Astrocyte (in vitro differentiated cells and primary cell): ENCODE results near the gene MPV17. TPM values are rescaled to one million over a fixed set of nuclear protein-coding genes. Genes with fewer than 3 reads are reported as not detected.
"Not testable (repeated sequence)": the region's sequence is repeated elsewhere in the genome, so short reads cannot be mapped to it uniquely, and the experiment has no call there.

Experiments used
- DNase-seq: peaks from one replicate; pipeline ENCODE4 v3.0.0-alpha.2; 2010; ENCODE audit warnings: low read depth
- FAIRE-seq: peaks from 2 replicates; lab custom pipeline; 2011; peaks lifted over from hg19 to GRCh38; lab: Jason Lieb, UNC
- H2AFZ ChIP-seq: 2 replicates; pipeline ENCODE4 v1.6.0; 2012; ENCODE audit warnings: low read depth, low read length, inconsistent platforms
- H3K27ac ChIP-seq: 2 replicates; pipeline ENCODE4 v1.5.1; 2011; ENCODE audit warnings: low read depth, low read length, inconsistent platforms
- H3K27me3 ChIP-seq: 2 replicates; pipeline ENCODE4 v1.6.0; 2011; ENCODE audit warnings: low read length, inconsistent platforms; ENCODE audit not compliant: insufficient read depth
- H3K36me3 ChIP-seq: 2 replicates; pipeline ENCODE4 v1.5.1; 2011; ENCODE audit warnings: low read length, inconsistent platforms; ENCODE audit not compliant: insufficient read depth
- H3K4me1 ChIP-seq: 2 replicates; pipeline ENCODE4 v1.5.1; 2011; ENCODE audit warnings: low read length, inconsistent platforms; ENCODE audit not compliant: insufficient read depth
- H3K4me2 ChIP-seq: 2 replicates; pipeline ENCODE4 v1.6.0; 2012; ENCODE audit warnings: low read length, inconsistent platforms
- H3K4me3 ChIP-seq: 2 replicates; pipeline ENCODE4 v1.5.1; 2011; ENCODE audit warnings: low read depth, mild to moderate bottlenecking, low read length, inconsistent platforms; ENCODE audit not compliant: insufficient read depth
- H3K79me2 ChIP-seq: 2 replicates; pipeline ENCODE4 v1.6.0; 2012; ENCODE audit warnings: mild to moderate bottlenecking, low read length, inconsistent platforms; ENCODE audit not compliant: insufficient read depth
- H3K9ac ChIP-seq: 2 replicates; pipeline ENCODE4 v1.6.0; 2012; ENCODE audit warnings: mild to moderate bottlenecking, low read length, inconsistent platforms
- H3K9me3 ChIP-seq: 2 replicates; pipeline ENCODE4 v1.5.1; 2012; ENCODE audit warnings: low read depth, mild to moderate bottlenecking, low read length, inconsistent platforms; ENCODE audit not compliant: insufficient read depth
- H4K20me1 ChIP-seq: 2 replicates; pipeline ENCODE4 v1.6.0; 2012; ENCODE audit warnings: low read length, inconsistent platforms; ENCODE audit not compliant: insufficient read depth
- H3K27ac Mint-ChIP-seq: one replicate; pipeline ENCODE4 v1.8.0; 2021; ENCODE audit warnings: mild to moderate bottlenecking, mixed read lengths; ENCODE audit not compliant: unreplicated experiment
- H3K27me3 Mint-ChIP-seq: one replicate; pipeline ENCODE4 v1.8.0; 2021; ENCODE audit warnings: low read depth, mixed read lengths; ENCODE audit not compliant: unreplicated experiment
- H3K36me3 Mint-ChIP-seq: one replicate; pipeline ENCODE4 v1.8.0; 2021; ENCODE audit warnings: low read depth, mixed read lengths; ENCODE audit not compliant: unreplicated experiment
- H3K4me1 Mint-ChIP-seq: one replicate; pipeline ENCODE4 v1.8.0; 2021; ENCODE audit warnings: low read depth, mixed read lengths; ENCODE audit not compliant: unreplicated experiment
- H3K4me3 Mint-ChIP-seq: one replicate; pipeline ENCODE4 v1.8.0; 2021; ENCODE audit warnings: mild to moderate bottlenecking, moderate library complexity, mixed read lengths; ENCODE audit not compliant: unreplicated experiment
- H3K9me3 Mint-ChIP-seq: one replicate; pipeline ENCODE4 v1.8.0; 2021; ENCODE audit warnings: mild to moderate bottlenecking, mixed read lengths; ENCODE audit not compliant: unreplicated experiment
- EZH2 ChIP-seq: IDR thresholded peaks from 2 replicates; pipeline ENCODE4 v1.6.1; 2012; ENCODE audit warnings: mild to moderate bottlenecking, low read length, inconsistent platforms; ENCODE audit not compliant: insufficient read depth
- total RNA-seq: library from RNA; stranded (reverse); gene quantifications from 2 replicates; pipeline ENCODE4 v1.2.1, GENCODE V29; 2021
- TF ChIP-seq, protein P1 (sequence below): IDR thresholded peaks from 2 replicates; pipeline ENCODE4 v1.5.1; 2011; ENCODE audit warnings: low read depth, mild to moderate bottlenecking, inconsistent platforms, low read length, moderate library complexity; ENCODE audit not compliant: insufficient read depth

MPV17 gene
- total RNA-seq, 1 donor from 2014 or later = 54.0 TPM

DNA sequence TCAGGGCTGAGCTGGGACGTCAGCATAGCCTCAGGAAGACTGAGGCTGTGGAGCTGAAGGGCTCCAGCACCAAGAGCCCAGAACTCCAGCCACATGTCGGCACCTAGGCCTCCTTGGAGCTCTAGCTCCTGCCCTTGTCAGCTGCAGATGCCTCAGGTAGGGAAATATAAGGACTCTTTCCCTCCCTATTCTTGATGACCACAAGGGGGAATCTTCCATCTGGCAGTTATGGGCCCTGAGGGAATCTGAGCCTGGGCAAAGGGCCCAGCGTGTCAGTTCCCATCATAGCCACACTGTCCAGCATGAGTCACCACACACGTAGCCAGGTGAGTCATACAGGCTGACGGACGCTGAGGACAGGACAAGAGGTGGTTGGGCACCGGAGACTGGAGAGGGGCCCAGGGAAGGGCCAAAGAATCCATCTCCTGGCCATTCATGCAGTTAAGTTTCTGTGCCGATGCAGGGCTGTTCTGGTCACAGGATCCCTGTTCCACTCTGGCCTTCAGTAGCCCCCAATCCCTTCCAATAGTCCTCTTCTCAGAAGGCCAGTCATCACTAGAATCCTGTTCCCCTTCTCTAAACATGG, 1.8 kb downstream of the MPV17 start:
- peaks cover 16% of the 10 kb centered on the region for H3K79me2 ChIP-seq
- H3K4me1 ChIP-seq = peaks cover 26% of the 10 kb centered on the region
- peaks cover 16% of the 10 kb centered on the region for H3K4me1 Mint-ChIP-seq
- peak overlapping the region; percentile 92 for H3K27ac Mint-ChIP-seq
- FAIRE-seq = peak; percentile 81
- H3K4me3 ChIP-seq = peak overlapping the region; percentile 94
- no peak overlapping the region for H2AFZ ChIP-seq
- no peak for TF ChIP-seq EZH2
- TF ChIP-seq, protein P1, sequence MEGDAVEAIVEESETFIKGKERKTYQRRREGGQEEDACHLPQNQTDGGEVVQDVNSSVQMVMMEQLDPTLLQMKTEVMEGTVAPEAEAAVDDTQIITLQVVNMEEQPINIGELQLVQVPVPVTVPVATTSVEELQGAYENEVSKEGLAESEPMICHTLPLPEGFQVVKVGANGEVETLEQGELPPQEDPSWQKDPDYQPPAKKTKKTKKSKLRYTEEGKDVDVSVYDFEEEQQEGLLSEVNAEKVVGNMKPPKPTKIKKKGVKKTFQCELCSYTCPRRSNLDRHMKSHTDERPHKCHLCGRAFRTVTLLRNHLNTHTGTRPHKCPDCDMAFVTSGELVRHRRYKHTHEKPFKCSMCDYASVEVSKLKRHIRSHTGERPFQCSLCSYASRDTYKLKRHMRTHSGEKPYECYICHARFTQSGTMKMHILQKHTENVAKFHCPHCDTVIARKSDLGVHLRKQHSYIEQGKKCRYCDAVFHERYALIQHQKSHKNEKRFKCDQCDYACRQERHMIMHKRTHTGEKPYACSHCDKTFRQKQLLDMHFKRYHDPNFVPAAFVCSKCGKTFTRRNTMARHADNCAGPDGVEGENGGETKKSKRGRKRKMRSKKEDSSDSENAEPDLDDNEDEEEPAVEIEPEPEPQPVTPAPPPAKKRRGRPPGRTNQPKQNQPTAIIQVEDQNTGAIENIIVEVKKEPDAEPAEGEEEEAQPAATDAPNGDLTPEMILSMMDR = peak; percentile 59
- peaks cover 7% of the 10 kb centered on the region for H3K36me3 Mint-ChIP-seq
- H3K36me3 ChIP-seq = peaks cover 2% of the 10 kb centered on the region
- peak overlapping the region; percentile 96 for H3K27ac ChIP-seq
- H3K4me2 ChIP-seq = peak overlapping the region; percentile 97
- no peaks in the 10 kb centered on the region for H3K9me3 Mint-ChIP-seq
- H3K27me3 ChIP-seq = no peaks in the 10 kb centered on the region
- peak overlapping the region; percentile 99 for H3K9ac ChIP-seq
- H4K20me1 ChIP-seq = peaks cover 15% of the 10 kb centered on the region
- no peaks in the 10 kb centered on the region for H3K27me3 Mint-ChIP-seq
- no peaks in the 10 kb centered on the region for H3K9me3 ChIP-seq
- peak overlapping the region; percentile 92 for H3K4me3 Mint-ChIP-seq
- peak; percentile 97 for DNase-seq

DNA sequence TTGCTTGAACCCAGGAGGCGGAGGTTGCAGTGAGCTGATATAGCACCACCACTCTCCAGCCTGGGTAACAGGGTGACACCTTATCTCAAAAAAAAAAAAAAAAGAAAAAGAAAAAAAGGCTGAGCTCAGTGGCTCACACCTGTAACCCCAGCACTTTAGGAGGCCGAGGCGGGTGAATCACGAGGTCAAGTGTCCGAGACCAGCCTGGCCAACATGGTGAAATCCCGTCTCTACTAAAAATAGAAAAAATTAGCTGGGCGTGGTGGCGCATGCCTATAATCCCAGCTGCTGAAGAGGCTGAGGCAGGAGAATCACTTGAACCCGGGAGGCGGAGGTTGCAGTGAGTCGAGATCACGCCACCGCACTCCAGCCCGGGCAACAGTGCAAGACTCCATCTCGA, 3.1 kb downstream of the MPV17 start:
- not testable (repeated sequence) for FAIRE-seq
- H3K4me1 ChIP-seq = peaks cover 26% of the 10 kb centered on the region
- H3K4me1 Mint-ChIP-seq = peaks cover 16% of the 10 kb centered on the region

DNA sequence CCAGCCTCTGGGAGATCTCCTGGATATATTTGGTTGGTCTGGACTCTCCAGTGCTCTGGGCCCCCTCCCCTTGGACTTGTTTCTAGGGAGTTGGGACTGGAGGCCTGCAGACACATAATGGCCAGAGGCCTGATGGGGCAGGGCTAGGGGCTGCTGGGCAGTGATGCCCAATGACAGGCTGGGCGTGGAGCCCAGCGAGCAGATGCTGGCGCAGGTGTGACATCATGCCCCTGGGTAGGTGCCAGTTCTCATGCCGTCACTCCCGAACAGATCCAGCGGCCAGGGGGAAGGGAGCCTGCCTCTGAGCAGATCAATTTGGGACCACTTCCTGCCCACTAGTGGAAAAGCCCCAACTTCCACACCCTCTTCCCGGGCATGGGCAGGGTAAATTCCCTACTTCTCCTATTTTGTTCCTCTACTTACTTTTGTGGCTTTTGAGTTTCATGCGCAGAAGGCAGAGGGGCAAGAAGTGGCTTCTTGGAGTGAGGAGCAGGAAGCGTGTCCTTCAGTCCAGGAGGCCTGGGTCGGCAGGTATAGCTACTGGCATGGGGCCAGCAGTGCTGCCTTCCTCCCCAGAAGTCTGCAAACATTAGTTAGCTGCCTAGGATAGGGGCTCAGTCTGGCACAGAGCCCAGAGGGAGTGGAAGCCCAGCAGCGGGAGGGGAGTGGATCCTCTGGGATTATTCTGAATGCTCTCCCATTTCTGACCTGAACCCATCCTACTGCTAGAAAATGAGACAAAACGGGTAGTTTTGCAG, 6.1 kb downstream of the MPV17 start:
- H3K4me3 ChIP-seq = no peak overlapping the region
- H3K27me3 ChIP-seq = no peaks in the 10 kb centered on the region
- H3K27ac ChIP-seq = no peak overlapping the region
- no peaks in the 10 kb centered on the region for H3K27me3 Mint-ChIP-seq
- no peak overlapping the region for H3K27ac Mint-ChIP-seq
- no peak for TF ChIP-seq EZH2
- TF ChIP-seq, protein P1 = no peak
- no peaks in the 10 kb centered on the region for H3K36me3 ChIP-seq
- H2AFZ ChIP-seq = no peak overlapping the region
- DNase-seq = no peak
- FAIRE-seq = no peak
- H3K9me3 Mint-ChIP-seq = no peaks in the 10 kb centered on the region
- no peak overlapping the region for H3K9ac ChIP-seq
- no peak overlapping the region for H3K4me2 ChIP-seq
- peaks cover 33% of the 10 kb centered on the region for H4K20me1 ChIP-seq
- H3K36me3 Mint-ChIP-seq = peaks cover 10% of the 10 kb centered on the region
- H3K4me1 Mint-ChIP-seq = peaks cover 12% of the 10 kb centered on the region
- no peak overlapping the region for H3K4me3 Mint-ChIP-seq
- H3K9me3 ChIP-seq = no peaks in the 10 kb centered on the region
- H3K79me2 ChIP-seq = peaks cover 5% of the 10 kb centered on the region
- H3K4me1 ChIP-seq = peaks cover 15% of the 10 kb centered on the region

More for the DNA sequence above, 3.1 kb downstream of the MPV17 start:
- Histone ChIP-seq H4K20me1 (peaks cover 21% of the 10 kb centered on the region), H3K79me2 (peaks cover 16% of the 10 kb centered on the region)
- H3K27ac ChIP-seq, H2AFZ ChIP-seq, DNase-seq, H3K4me2 ChIP-seq, H3K9ac ChIP-seq, H3K36me3 ChIP-seq, H3K36me3 Mint-ChIP-seq, H3K9me3 Mint-ChIP-seq, H3K27ac Mint-ChIP-seq, H3K27me3 Mint-ChIP-seq, H3K4me3 ChIP-seq, H3K9me3 ChIP-seq, H3K27me3 ChIP-seq, H3K4me3 Mint-ChIP-seq: not testable (repeated sequence)
